Heart left ventricle (tissue), 16 donors: ENCODE measurements around the gene PRODH2. TPM values are rescaled to one million over a fixed set of nuclear protein-coding genes. Genes with fewer than 3 reads are reported as not detected.

Experiments
- ATAC-seq, 4 donors: fragments of 200-7000 bp; cut with Tn5 transposase; one replicate each; pipeline ENCODE4 v1.9.1; 2020 to 2022; ENCODE audit warnings: moderate library complexity in 4 of 4, mild to moderate bottlenecking in 3 of 4, moderate number of reproducible peaks in 1 of 4
- DNase-seq, 5 donors: peaks; one replicate each; pipeline ENCODE4 v3.0.0-alpha.2; 2020
- H3K27ac ChIP-seq, 12 donors: fragments of 200-600 bp; sonication (generic) in 4 of 12; one replicate each; pipeline versions ENCODE4 v1.5.0 to v1.8.0; 2016 to 2022; ENCODE audit warnings: mild to moderate bottlenecking in 2 of 12
- H3K27me3 ChIP-seq, 9 donors: fragments of 200-600 bp; sonication (generic) in 2 of 9; one replicate each; pipeline versions ENCODE4 v1.5.1 to v1.8.0; 2016 to 2022; ENCODE audit warnings: mild to moderate bottlenecking in 3 of 9
- H3K36me3 ChIP-seq, 9 donors: fragments of 200-600 bp; sonication (generic) in 2 of 9; one replicate each; pipeline versions ENCODE4 v1.5.0 to v1.8.0; 2018 to 2022; ENCODE audit warnings: mild to moderate bottlenecking in 2 of 9
- H3K4me1 ChIP-seq, 12 donors: fragments of 200-600 bp; sonication (generic) in 4 of 12; one replicate each; pipeline versions ENCODE4 v1.5.0 to v1.8.0; 2016 to 2022; ENCODE audit warnings: mild to moderate bottlenecking in 3 of 12
- H3K4me3 ChIP-seq, 12 donors: fragments of 200-600 bp; sonication (generic) in 4 of 12; one replicate each; pipeline versions ENCODE4 v1.5.0 to v1.8.0; 2017 to 2022; ENCODE audit warnings: mild to moderate bottlenecking in 9 of 12, moderate library complexity in 4 of 12
- H3K9me3 ChIP-seq, 12 donors: fragments of 200-600 bp; sonication (generic) in 4 of 12; one replicate each; pipeline versions ENCODE4 v1.5.0 to v1.8.0; 2016 to 2022; ENCODE audit warnings: mild to moderate bottlenecking in 1 of 12
- CTCF ChIP-seq, 12 donors: fragments of 200-600 bp; sonication (generic) in 4 of 12; IDR thresholded peaks; one replicate each; pipeline versions ENCODE4 v1.5.0 to v1.8.0; 2018 to 2022; ENCODE audit warnings: antibody characterized with exemption in 12 of 12, mild to moderate bottlenecking in 5 of 12
- POLR2A ChIP-seq, 2 donors: fragments of 450-650 bp; IDR thresholded peaks; one replicate each; pipeline ENCODE4 v1.6.1; 2017; ENCODE audit warnings: antibody characterized with exemption in 2 of 2, mild to moderate bottlenecking in 2 of 2, moderate library complexity in 2 of 2
- WGBS, 4 donors: extraction: QIAGEN DNeasy Blood & Tissue Kit in 2 of 4; methylation state at CpG; one replicate each; pipeline versions ENCODE4 v1.1.5 to v1.1.7; 2013 to 2018; 5-methylcytosine and 5-hydroxymethylcytosine counted together
- intact Hi-C, 10 donors: fragments of 100-400 bp; cut with DNase I; formaldehyde crosslinking; loops; one replicate each; pipeline versions ENCODE4 v1.11.1 to v1.14.2; 2022
- polyA plus RNA-seq, 2 donors: library from polyadenylated mRNA; stranded (reverse); fragments of 200-250 nt; gene quantifications; one replicate each; pipeline ENCODE4 v1.2.3, GENCODE V29; 2013
- total RNA-seq, 9 donors: library from RNA; depleted of rRNA in 2 of 9; stranded (reverse); fragments of >200 nt in 2 of 9; fragmentation: NEBNext Ultra II Directional in 3 of 9; extraction: Animal tissue kit (Norgen Biotek cat#: 25700) in 3 of 9; gene quantifications; one replicate each; pipeline versions ENCODE4 v1.1.0 to v1.2.4, GENCODE V29; 2016 to 2023
- donor health status: ischemic (EF 13 %, LVEDD 7.1; RV severe dilation, severe dysfunction).
- donor health status: healthy with polysubstance abuse.
- donor health status: DM: no; HTN: yes; CAD: no.
- donor health status: DM: no; HTN: no; CAD: no.
- donor health status: ischemic (EF 25% LVEDD 6.9; RV normal size, moderate dysfunction).
- donor health status: ischemic (EF 25% LVEDD 5.7; RV mildly dilated, moderate dysfunction).
- donor health status: healthy.
- donor health status: DM: yes; HTN: yes; CAD: no.
- donor health status: ischemic (EF 35%, LVEDD 5.7; RV mildly dilated, moderate dysfunction).
- donor health status: nonischemic (EF 11% LVEDD 7.7; RV severe dilation, severe dysfunction).
- donor health status: DM: yes; HTN: yes; CAD: no.
- donor health status: PGD.
- donor health status: ischemic (EF 29% LVEDD 5.4; RV normal size, mild dysfunction).
- donor health status: nonischemic (EF 23%, LVEDD 6.1; RV moderate dilation, normal function).

The PRODH2 gene
- total and polyA plus RNA-seq, 11 donors, result not detected

DNA sequence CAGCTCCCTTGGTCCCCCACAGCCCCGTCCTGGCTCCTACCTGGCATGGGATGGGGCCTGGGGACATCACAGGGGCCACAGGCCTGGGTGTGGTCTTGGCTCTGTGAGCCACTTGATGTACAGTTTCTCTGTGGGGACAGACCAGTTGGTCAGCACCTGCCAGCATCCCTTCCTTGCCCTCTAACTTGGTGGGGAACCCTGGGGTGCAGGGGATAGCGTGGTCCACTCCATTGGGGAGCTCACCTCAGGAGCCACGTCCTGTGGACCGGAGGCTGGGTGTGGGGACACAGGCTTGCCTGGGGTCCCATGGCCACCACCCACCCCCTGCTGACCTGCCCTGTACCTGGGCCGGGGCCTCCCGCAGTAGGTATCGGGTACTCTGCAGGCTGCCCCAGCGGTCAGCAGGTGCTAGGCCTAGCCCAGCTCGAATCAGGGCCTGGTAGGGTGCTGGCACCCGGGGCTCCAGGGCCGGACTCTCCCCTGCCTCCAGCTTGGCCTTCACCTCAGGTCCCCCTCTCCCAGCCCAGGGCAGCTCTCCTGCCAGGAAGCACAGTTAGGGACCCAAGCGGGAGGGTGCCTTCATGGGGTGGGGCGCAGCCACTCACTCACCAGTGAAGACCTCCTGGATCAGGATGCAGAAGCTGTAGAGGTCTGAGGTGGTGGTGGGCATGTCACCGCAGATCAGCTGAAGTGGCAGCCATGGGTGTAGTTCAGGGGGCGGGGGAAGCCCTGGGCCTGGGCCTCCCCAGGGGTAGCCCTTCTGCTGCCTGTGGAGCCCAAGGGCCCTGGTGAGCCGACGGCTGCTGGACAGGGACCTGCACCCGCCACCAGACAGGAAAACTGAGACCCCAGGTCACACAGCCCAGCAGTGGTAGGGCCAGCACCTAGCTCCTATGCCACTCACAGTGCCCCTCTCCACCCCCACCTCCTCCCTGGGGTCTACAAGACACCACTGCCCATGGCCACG is 22.4 kb downstream of the PRODH2 start:
- ATAC-seq, result peak in 1 of 4 donors; percentile 15
- no peak for DNase-seq
- intact Hi-C loops, result loop anchor here in 1 of 10 donors (10.0 kb wide), 1 partner anchor 85 kb away; no protein-coding TSS in a partner anchor
- no peak for TF ChIP-seq CTCF (IDR thresholded peaks at IDR 0.05)
- TF ChIP-seq POLR2A (IDR thresholded peaks at IDR 0.05), result no peak
- H3K27me3 ChIP-seq, result peaks cover 0 to 4% (median 0%) of the 10 kb centered on the region in 9 donors
- peaks cover 0 to 2% (median 0%) of the 10 kb centered on the region in 9 donors for H3K36me3 ChIP-seq
- H3K4me3 ChIP-seq, result no peak overlapping the region
- H3K4me1 ChIP-seq, result no peaks in the 10 kb centered on the region
- H3K9me3 ChIP-seq, result no peaks in the 10 kb centered on the region
- H3K27ac ChIP-seq, result no peak overlapping the region
- 82 to 91% (median 87%) methylated on average over 7 to 19 of the region's 19 CpGs for WGBS, 4 donors

DNA sequence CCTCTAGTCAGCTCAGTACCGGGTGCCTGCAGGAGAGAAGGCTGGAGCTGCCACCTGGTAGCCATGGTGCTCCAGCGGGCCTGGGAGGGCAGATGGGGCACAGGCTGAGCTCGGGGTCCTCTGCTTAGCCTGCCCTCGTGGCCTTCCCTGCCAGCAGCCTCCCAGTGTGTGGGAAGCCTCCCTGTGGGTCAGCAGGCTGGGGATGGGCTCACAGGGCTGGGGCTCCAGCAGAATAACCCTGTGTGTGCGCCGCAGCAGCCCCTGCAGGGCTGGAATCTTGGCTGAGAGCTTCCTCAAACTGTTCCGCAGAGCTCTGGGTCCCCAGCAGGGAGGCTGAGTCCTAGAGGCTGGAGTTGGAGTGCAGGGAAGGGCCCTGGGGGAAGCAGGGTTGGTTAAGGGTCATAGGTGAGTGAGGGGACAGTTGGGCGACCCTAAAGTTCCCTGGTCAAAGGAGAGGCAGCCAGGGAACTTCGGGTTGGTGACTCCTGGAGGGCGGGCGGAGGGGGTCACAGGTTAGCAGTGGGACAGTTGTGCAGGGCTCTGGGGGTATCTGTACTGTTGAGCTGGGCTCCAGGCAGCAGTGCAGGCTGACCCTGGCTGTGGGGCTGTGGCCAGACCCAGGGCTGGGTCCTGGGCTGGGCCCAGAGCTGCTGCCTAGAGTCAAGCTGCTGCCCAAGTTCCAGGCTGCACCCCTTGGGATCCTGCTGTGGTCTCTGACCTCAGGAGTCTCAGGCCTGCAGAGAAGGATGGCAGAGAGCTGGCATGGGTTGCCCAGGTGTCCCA is 23.3 kb downstream of the PRODH2 start:
- Histone ChIP-seq H3K4me1 (no peaks in the 10 kb centered on the region), H3K36me3 (peaks cover 0 to 8% (median 0%) of the 10 kb centered on the region in 9 donors), H3K27ac (no peak overlapping the region), H3K9me3 (no peaks in the 10 kb centered on the region), H3K4me3 (no peak overlapping the region), H3K27me3 (no peaks in the 10 kb centered on the region)
- 82 to 91% (median 86%) methylated on average over 6 to 11 of the region's 11 CpGs for WGBS, 4 donors
- no peak for TF ChIP-seq POLR2A (IDR thresholded peaks at IDR 0.05)
- no peak for TF ChIP-seq CTCF (IDR thresholded peaks at IDR 0.05)
- intact Hi-C loops, result loop anchor here in 1 of 10 donors (10.0 kb wide), 1 partner anchor 85 kb away; no protein-coding TSS in a partner anchor
- ATAC-seq (no peak), DNase-seq (no peak)

DNA sequence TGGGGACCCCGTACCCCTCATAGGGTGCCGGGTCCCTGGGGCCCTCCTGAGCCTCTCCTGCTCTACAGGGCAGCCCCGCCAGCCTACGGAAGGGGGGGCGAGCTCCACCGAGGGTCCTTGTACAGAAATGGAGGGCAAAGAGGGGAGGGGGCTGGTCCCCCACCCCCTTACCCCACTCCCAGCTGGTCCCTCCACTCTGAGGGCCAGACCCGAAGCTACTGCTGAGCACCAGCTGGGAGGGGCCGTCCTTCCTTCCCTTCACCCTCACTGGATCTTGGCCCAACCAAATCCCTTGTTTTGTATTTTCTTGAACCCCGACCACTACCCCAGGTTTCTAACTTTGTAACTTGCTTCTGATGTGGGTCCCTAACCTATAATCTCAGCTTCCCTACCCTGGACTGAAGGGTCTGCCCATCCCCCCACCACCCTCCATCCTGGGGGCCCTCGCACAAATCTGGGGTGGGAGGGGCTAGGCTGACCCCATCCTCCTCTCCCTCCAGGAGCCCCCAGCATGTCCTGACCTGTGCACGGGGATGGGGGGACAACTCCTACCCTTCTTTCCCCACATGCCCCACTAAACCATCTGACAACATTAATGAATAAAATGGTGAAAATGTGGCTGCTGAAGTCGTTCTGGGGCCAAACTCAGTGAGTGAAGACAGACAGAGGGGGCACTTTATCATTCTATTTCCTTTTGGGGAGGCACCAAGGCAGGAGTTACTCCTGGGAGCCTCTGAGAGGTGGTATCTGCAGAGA is 24.3 kb downstream of the PRODH2 start:
- Histone ChIP-seq H3K4me3 (no peak overlapping the region), H3K27ac (no peak overlapping the region), H3K4me1 (no peaks in the 10 kb centered on the region), H3K9me3 (no peaks in the 10 kb centered on the region), H3K36me3 (peaks cover 0 to 8% (median 0%) of the 10 kb centered on the region in 9 donors), H3K27me3 (no peaks in the 10 kb centered on the region)
- DNase-seq (no peak), ATAC-seq (no peak)
- intact Hi-C loops, result loop anchor here in 1 of 10 donors (10.0 kb wide), 1 partner anchor 86 kb away; no protein-coding TSS in a partner anchor
- TF ChIP-seq POLR2A (IDR thresholded peaks at IDR 0.05) (no peak), CTCF (IDR thresholded peaks at IDR 0.05) (no peak)
- 82 to 87% (median 84%) methylated on average over 12 of the region's 12 CpGs for WGBS, 4 donors
